HepG2 (cell line): ENCODE measurements around the gene TFEC. TPM values are rescaled to one million over a fixed set of nuclear protein-coding genes. Genes with fewer than 3 reads are reported as not detected.

Experiments
- ATAC-seq: fragments of 200-7000 bp; cut with Tn5 transposase; 3 replicates; pipeline ENCODE4 v1.9.1; 2020; ENCODE audit warnings: mild to moderate bottlenecking, moderate library complexity
- BruUV-seq: library from RNA; stranded (reverse); fragments of 400-500 nt; replicated peaks from 2 replicates; lab custom pipeline; 2021; lab: Mats Ljungman, UMichigan
- CTCF ChIA-PET: fragments of 300-600 bp; formaldehyde crosslinking; extraction: SDS; loops from one replicate; lab custom pipeline; 2021; ENCODE audit warnings: low total read pairs, inconsistent platforms, low intra/inter-chr PET ratio; lab: Yijun Ruan, JAX
- POLR2A ChIA-PET: fragments of 350-600 bp; sonication (Branson Sonifier 250); formaldehyde crosslinking; loops from one replicate; lab custom pipeline; 2020; ENCODE audit warnings: antibody characterized with exemption, inconsistent platforms; lab: Yijun Ruan, JAX
- DNase-seq: peaks from one replicate; pipeline ENCODE4 v3.0.0-alpha.2; 2015; ENCODE audit warnings: low spot score
- FAIRE-seq: peaks from 3 replicates; lab custom pipeline; 2011; peaks lifted over from hg19 to GRCh38; lab: Jason Lieb, UNC
- H2AFZ ChIP-seq: one replicate; pipeline ENCODE4 v1.6.1; 2011; ENCODE audit warnings: low read length, inconsistent platforms
- H3K27ac ChIP-seq: fragments of 300-600 bp; 3 replicates; pipeline ENCODE4 v1.8.0; 2011; ENCODE audit warnings: mixed run types, mild to moderate bottlenecking, mixed read lengths, low read length, inconsistent platforms; ENCODE audit not compliant: insufficient read depth; ENCODE audit errors: extremely low read length
- H3K27me3 ChIP-seq, 2 experiments: fragments of 200-600 bp in 1 of 2; 2 replicates in 1 of 2; 3 replicates in 1 of 2; pipeline versions ENCODE4 v1.6.0 to v1.8.0; 2011; ENCODE audit warnings: low read length in 2 of 2, mild to moderate bottlenecking in 2 of 2, moderate library complexity in 2 of 2, inconsistent platforms in 1 of 2; ENCODE audit not compliant: insufficient read depth in 2 of 2, control insufficient read depth in 1 of 2
- H3K36me3 ChIP-seq, 2 experiments: fragments of 200-600 bp in 1 of 2; replicated peaks in 1 of 2; 2 replicates in 1 of 2; 3 replicates in 1 of 2; pipeline versions ENCODE4 v1.5.1 to v1.8.0; 2011; ENCODE audit warnings: low read length in 2 of 2, inconsistent platforms in 1 of 2; ENCODE audit not compliant: insufficient read depth in 2 of 2, control insufficient read depth in 1 of 2
- H3K4me1 ChIP-seq: 2 replicates; pipeline ENCODE4 v1.5.1; 2012; ENCODE audit warnings: low read length, inconsistent platforms; ENCODE audit not compliant: insufficient read depth
- H3K4me2 ChIP-seq: 2 replicates; pipeline ENCODE4 v1.6.0; 2011; ENCODE audit warnings: low read depth, low read length, inconsistent platforms
- H3K4me3 ChIP-seq, 3 experiments: fragments of 200-600 bp in 1 of 3; sonication (generic), shearing (Covaris generic) in 1 of 3; replicated peaks in 1 of 3; 2 replicates each; pipeline ENCODE4 v1.5.1; 2011 to 2016; ENCODE audit warnings: low read length in 3 of 3, inconsistent platforms in 2 of 3, low read depth in 2 of 3, mild to moderate bottlenecking in 2 of 3, control low read depth in 1 of 3, mixed read lengths in 1 of 3; ENCODE audit not compliant: insufficient read depth in 1 of 3
- H3K79me2 ChIP-seq: one replicate; pipeline ENCODE4 v1.6.1; 2011; ENCODE audit warnings: low read length, inconsistent platforms; ENCODE audit not compliant: insufficient read depth
- H3K9ac ChIP-seq: 2 replicates; pipeline ENCODE4 v1.6.0; 2011; ENCODE audit warnings: mild to moderate bottlenecking, low read depth, low read length, inconsistent platforms; ENCODE audit not compliant: insufficient read depth
- H3K9me3 ChIP-seq: 2 replicates; pipeline ENCODE4 v1.5.1; 2012; ENCODE audit warnings: mild to moderate bottlenecking, low read length
- H4K20me1 ChIP-seq: 2 replicates; pipeline ENCODE4 v1.6.0; 2011; ENCODE audit warnings: inconsistent platforms, mild to moderate bottlenecking, low read length, moderate library complexity; ENCODE audit not compliant: insufficient read depth
- AKAP8 ChIP-seq: sonication (generic); formaldehyde crosslinking; IDR thresholded peaks from 2 replicates; pipeline ENCODE4 v1.5.1; 2020; ENCODE audit warnings: mild to moderate bottlenecking, missing genetic modification reagents
- CC2D1A ChIP-seq: sonication (generic); formaldehyde crosslinking; IDR thresholded peaks from 2 replicates; pipeline ENCODE4 v1.8.1; 2023; ENCODE audit warnings: mild to moderate bottlenecking, missing genetic modification reagents
- CHD4 ChIP-seq: fragments of 200-600 bp; sonication (generic); IDR thresholded peaks from 2 replicates; pipeline ENCODE4 v1.7.0; 2017; ENCODE audit warnings: mild to moderate bottlenecking, low read length, borderline replicate concordance
- HCFC1 ChIP-seq: fragments of 150-350 bp; IDR thresholded peaks from 2 replicates; pipeline ENCODE4 v1.6.1; 2014; ENCODE audit warnings: low read depth, low read length
- RNF219 ChIP-seq: sonication (generic); formaldehyde crosslinking; IDR thresholded peaks from 2 replicates; pipeline ENCODE4 v1.5.0; 2020; ENCODE audit warnings: mild to moderate bottlenecking, missing genetic modification reagents
- SATB2 ChIP-seq: sonication (generic); formaldehyde crosslinking; IDR thresholded peaks from 2 replicates; pipeline ENCODE4 v1.5.0; 2020; ENCODE audit warnings: missing genetic modification reagents
- SETDB1 ChIP-seq: sonication (generic); formaldehyde crosslinking; IDR thresholded peaks from 2 replicates; pipeline ENCODE4 v1.5.1; 2020; ENCODE audit warnings: missing genetic modification reagents, mild to moderate bottlenecking, borderline replicate concordance
- U2AF1 ChIP-seq: fragments of 200-400 bp; formaldehyde crosslinking; optimal IDR thresholded peaks from 2 replicates; pipeline ENCODE3; 2017; ENCODE audit warnings: mild to moderate bottlenecking, low read depth, low read length
- ZBTB10 ChIP-seq: sonication (generic); formaldehyde crosslinking; IDR thresholded peaks from 2 replicates; pipeline ENCODE4 v1.4.0; 2020; ENCODE audit warnings: missing genetic modification reagents, borderline replicate concordance
- ZBTB7B ChIP-seq: sonication (generic); formaldehyde crosslinking; IDR thresholded peaks from 2 replicates; pipeline ENCODE4 v1.4.0; 2020; ENCODE audit warnings: missing genetic modification reagents
- ZKSCAN1 ChIP-seq: fragments of 150-350 bp; IDR thresholded peaks from 2 replicates; pipeline ENCODE4 v1.6.1; 2014; ENCODE audit warnings: low read length
- ZNF543 ChIP-seq: sonication (generic); formaldehyde crosslinking; IDR thresholded peaks from 2 replicates; pipeline ENCODE4 v1.4.0; 2020; ENCODE audit warnings: mild to moderate bottlenecking, missing genetic modification reagents
- ZNF660 ChIP-seq: sonication (generic); formaldehyde crosslinking; IDR thresholded peaks from 2 replicates; pipeline ENCODE4 v1.5.1; 2020; ENCODE audit warnings: mild to moderate bottlenecking, low read depth, missing genetic modification reagents, borderline replicate concordance
- ZNF737 ChIP-seq: sonication (generic); formaldehyde crosslinking; IDR thresholded peaks from 2 replicates; pipeline ENCODE4 v1.5.0; 2020; ENCODE audit warnings: missing genetic modification reagents, mild to moderate bottlenecking, borderline replicate concordance
- WGBS: methylation state at CpG from one replicate; pipeline ENCODE4 v1.1.6; 2017; ENCODE audit warnings: low lambda C conversion rate; 5-methylcytosine and 5-hydroxymethylcytosine counted together
- in situ Hi-C: cut with HindIII; loops from 2 replicates; pipeline ENCODE4 v1.10.0; 2017; ENCODE audit warnings: low pct_unique_long_range_greater_than_20kb; ENCODE audit not compliant: extremely low pct_ligation_motif_present
- intact Hi-C: fragments of 100-400 bp; cut with micrococcal nuclease; formaldehyde crosslinking; loops from one replicate; pipeline ENCODE4 v1.10.0; 2022; ENCODE audit not compliant: unreplicated experiment
- polyA plus RNA-seq, 8 experiments: library from polyadenylated mRNA; depleted of rRNA in 3 of 8; stranded (reverse) in 7 of 8; unstranded in 1 of 8; fragments of >200 nt; fragmentation: Illumina TruSeq in 4 of 8; extraction: Trizol in 4 of 8; gene quantifications; 2 replicates each; pipeline versions ENCODE4 v1.2.1 to v1.2.3, GENCODE V29; 2011 to 2016; ENCODE audit warnings: low read depth in 4 of 8, missing spikeins in 1 of 8, mixed read lengths in 1 of 8; ENCODE audit not compliant: insufficient read depth in 1 of 8
- total RNA-seq, 5 experiments: library from RNA; depleted of rRNA; stranded (reverse); fragments of >200 nt; fragmentation: Illumina TruSeq; extraction: Trizol; gene quantifications; 2 replicates each; pipeline ENCODE4 v1.2.3, GENCODE V29; 2016; ENCODE audit warnings: low read depth in 1 of 5
- TF ChIP-seq, protein P1 (sequence below): sonication (generic); formaldehyde crosslinking; IDR thresholded peaks from 2 replicates; pipeline ENCODE4 v1.5.1; 2020; ENCODE audit warnings: missing genetic modification reagents, mild to moderate bottlenecking, borderline replicate concordance
- TF ChIP-seq, protein P2 (sequence below): sonication (generic); formaldehyde crosslinking; IDR thresholded peaks from 2 replicates; pipeline ENCODE4 v1.8.1; 2023; ENCODE audit warnings: mild to moderate bottlenecking, missing genetic modification reagents

The TFEC gene
- total and polyA plus RNA-seq, 2 of the 13 experiments (the other 11 are each of a cell fraction or from before 2014, with no cell fraction given), result not detected

DNA sequence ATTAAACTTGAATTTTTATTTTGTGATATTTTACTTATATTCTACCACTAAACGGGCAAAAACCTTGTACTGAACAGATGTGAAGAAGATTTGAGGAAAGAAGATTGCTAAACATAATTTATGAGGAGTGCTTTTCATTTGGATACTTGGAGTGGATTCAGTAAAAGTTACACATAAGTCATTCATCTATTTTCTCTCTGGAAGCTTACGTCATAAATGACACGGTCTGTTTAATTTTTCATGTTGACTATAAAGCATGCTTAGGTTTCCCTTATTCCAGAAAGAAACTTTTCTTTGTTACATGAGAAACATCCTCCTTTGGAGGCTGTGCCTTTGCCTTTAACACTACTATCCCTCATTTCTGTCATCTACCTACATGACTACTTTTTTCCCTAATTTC, 53.9 kb downstream of the TFEC start:
- Histone ChIP-seq H3K79me2 (no peaks in the 10 kb centered on the region), H3K9me3 (no peaks in the 10 kb centered on the region)
- POLR2A ChIA-PET, result no interaction called here
- ATAC-seq, result no peak
- TF ChIP-seq, protein P1, sequence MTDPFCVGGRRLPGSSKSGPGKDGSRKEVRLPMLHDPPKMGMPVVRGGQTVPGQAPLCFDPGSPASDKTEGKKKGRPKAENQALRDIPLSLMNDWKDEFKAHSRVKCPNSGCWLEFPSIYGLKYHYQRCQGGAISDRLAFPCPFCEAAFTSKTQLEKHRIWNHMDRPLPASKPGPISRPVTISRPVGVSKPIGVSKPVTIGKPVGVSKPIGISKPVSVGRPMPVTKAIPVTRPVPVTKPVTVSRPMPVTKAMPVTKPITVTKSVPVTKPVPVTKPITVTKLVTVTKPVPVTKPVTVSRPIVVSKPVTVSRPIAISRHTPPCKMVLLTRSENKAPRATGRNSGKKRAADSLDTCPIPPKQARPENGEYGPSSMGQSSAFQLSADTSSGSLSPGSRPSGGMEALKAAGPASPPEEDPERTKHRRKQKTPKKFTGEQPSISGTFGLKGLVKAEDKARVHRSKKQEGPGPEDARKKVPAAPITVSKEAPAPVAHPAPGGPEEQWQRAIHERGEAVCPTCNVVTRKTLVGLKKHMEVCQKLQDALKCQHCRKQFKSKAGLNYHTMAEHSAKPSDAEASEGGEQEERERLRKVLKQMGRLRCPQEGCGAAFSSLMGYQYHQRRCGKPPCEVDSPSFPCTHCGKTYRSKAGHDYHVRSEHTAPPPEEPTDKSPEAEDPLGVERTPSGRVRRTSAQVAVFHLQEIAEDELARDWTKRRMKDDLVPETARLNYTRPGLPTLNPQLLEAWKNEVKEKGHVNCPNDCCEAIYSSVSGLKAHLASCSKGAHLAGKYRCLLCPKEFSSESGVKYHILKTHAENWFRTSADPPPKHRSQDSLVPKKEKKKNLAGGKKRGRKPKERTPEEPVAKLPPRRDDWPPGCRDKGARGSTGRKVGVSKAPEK (CRISPR knock-in tag), result no peak
- TF ChIP-seq ZNF543 (CRISPR knock-in tag), result no peak
- no peak for TF ChIP-seq HCFC1
- no peak for TF ChIP-seq RNF219 (CRISPR knock-in tag)
- no peak for TF ChIP-seq ZKSCAN1
- TF ChIP-seq CC2D1A (CRISPR knock-in tag), result no peak
- TF ChIP-seq ZNF737 (CRISPR knock-in tag), result no peak
- TF ChIP-seq ZNF660 (CRISPR knock-in tag), result no peak
- TF ChIP-seq, protein P2, sequence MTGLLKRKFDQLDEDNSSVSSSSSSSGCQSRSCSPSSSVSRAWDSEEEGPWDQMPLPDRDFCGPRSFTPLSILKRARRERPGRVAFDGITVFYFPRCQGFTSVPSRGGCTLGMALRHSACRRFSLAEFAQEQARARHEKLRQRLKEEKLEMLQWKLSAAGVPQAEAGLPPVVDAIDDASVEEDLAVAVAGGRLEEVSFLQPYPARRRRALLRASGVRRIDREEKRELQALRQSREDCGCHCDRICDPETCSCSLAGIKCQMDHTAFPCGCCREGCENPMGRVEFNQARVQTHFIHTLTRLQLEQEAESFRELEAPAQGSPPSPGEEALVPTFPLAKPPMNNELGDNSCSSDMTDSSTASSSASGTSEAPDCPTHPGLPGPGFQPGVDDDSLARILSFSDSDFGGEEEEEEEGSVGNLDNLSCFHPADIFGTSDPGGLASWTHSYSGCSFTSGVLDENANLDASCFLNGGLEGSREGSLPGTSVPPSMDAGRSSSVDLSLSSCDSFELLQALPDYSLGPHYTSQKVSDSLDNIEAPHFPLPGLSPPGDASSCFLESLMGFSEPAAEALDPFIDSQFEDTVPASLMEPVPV (CRISPR knock-in tag), result no peak
- TF ChIP-seq ZBTB10, result no peak
- TF ChIP-seq U2AF1, result no peak
- no peak for TF ChIP-seq SETDB1 (CRISPR knock-in tag)
- TF ChIP-seq CHD4, result no peak
- TF ChIP-seq SATB2 (CRISPR knock-in tag), result no peak
- TF ChIP-seq ZBTB7B, result no peak
- no peak for TF ChIP-seq AKAP8 (CRISPR knock-in tag)
- TF ChIP-seq, all 625 proteins: peak for 0
- no peak for FAIRE-seq
- DNase-seq, result no peak
- H3K4me2 ChIP-seq, result no peak overlapping the region
- intact Hi-C loops (no loop called here), in situ Hi-C loops (no loop called here)
- H4K20me1 ChIP-seq, result no peaks in the 10 kb centered on the region; the same call in 1 of the 2 replicates
- WGBS, result 44% methylated on average over 3 of the region's 3 CpGs
- no peak overlapping the region for H2AFZ ChIP-seq
- BruUV-seq, result no TSS peak
- H3K27ac ChIP-seq, result no peak overlapping the region
- no peaks in the 10 kb centered on the region for H3K4me1 ChIP-seq
- H3K27me3 ChIP-seq, result no peaks in the 10 kb centered on the region; a peak in 1 of 5 replicates
- no peak overlapping the region for H3K9ac ChIP-seq
- CTCF ChIA-PET, result no interaction called here
- H3K36me3 ChIP-seq, result no peaks in the 10 kb centered on the region
- no peak overlapping the region for H3K4me3 ChIP-seq
